Thoracic aorta (tissue), 2 donors: ENCODE results near the gene NEDD4L. TPM values are rescaled to one million over a fixed set of nuclear protein-coding genes. Genes with fewer than 3 reads are reported as not detected.

Source experiments
- ATAC-seq: fragments of 150-250 bp; one replicate; pipeline ENCODE4 v1.8.0; 2017; ENCODE audit warnings: low read depth; ENCODE audit not compliant: insufficient number of reproducible peaks, low FRiP score
- DNase-seq: peaks from one replicate; pipeline ENCODE4 v3.0.0-alpha.2; 2020; ENCODE audit warnings: low spot score
- H3K27ac ChIP-seq, 2 donors: fragments of 200-600 bp; sonication (generic); 1 replicate in 1 of 2; 2 replicates in 1 of 2; pipeline ENCODE4 v1.5.1; 2016; ENCODE audit warnings: mild to moderate bottlenecking in 2 of 2, moderate library complexity in 2 of 2
- H3K27me3 ChIP-seq: fragments of 200-600 bp; sonication (generic); replicated peaks from 2 replicates; pipeline ENCODE4 v1.6.0; 2016; ENCODE audit warnings: mild to moderate bottlenecking; ENCODE audit not compliant: insufficient read depth
- H3K36me3 ChIP-seq: fragments of 200-600 bp; sonication (generic); one replicate; pipeline ENCODE4 v1.5.1; 2016
- H3K4me1 ChIP-seq, 2 donors: fragments of 200-600 bp; sonication (generic); 1 replicate in 1 of 2; 2 replicates in 1 of 2; pipeline versions ENCODE4 v1.5.1 to v1.6.0; 2016; ENCODE audit warnings: low read depth in 2 of 2, mild to moderate bottlenecking in 1 of 2; ENCODE audit not compliant: control insufficient read depth in 1 of 2
- H3K4me3 ChIP-seq: fragments of 200-600 bp; sonication (generic); 2 replicates; pipeline ENCODE4 v1.5.1; 2016; ENCODE audit warnings: mild to moderate bottlenecking
- H3K9me3 ChIP-seq: fragments of 200-600 bp; sonication (generic); 2 replicates; pipeline ENCODE4 v1.5.1; 2016
- CTCF ChIP-seq: fragments of 200-600 bp; sonication (generic); IDR thresholded peaks from one replicate; pipeline ENCODE4 v1.5.1; 2019; ENCODE audit warnings: antibody characterized with exemption
- total RNA-seq, 2 donors: library from RNA; depleted of rRNA; stranded (reverse); fragments of >200 nt; gene quantifications; one replicate each; pipeline versions ENCODE4 v1.1.0 to v1.2.3, GENCODE V29; 2016

NEDD4L gene
- total RNA-seq, 2 donors from 2014 or later = 13.9 to 22.9 TPM

GRCh38 chr18:58125756-58126155 lies 81.7 kb downstream of the NEDD4L start:
- H3K36me3 ChIP-seq = no peaks in the 10 kb centered on the region
- no peak for DNase-seq
- H3K27me3 ChIP-seq = no peaks in the 10 kb centered on the region
- no peak overlapping the region for H3K27ac ChIP-seq
- no peak for ATAC-seq
- H3K4me3 ChIP-seq = no peak overlapping the region
- H3K4me1 ChIP-seq = no peaks in the 10 kb centered on the region
- no peak for TF ChIP-seq CTCF
- no peaks in the 10 kb centered on the region for H3K9me3 ChIP-seq

GRCh38 chr18:58128381-58129374 lies 84.7 kb downstream of the NEDD4L start:
- DNase-seq (no peak), ATAC-seq (no peak)
- no peak overlapping the region for H3K4me3 ChIP-seq
- no peak overlapping the region for H3K27ac ChIP-seq
- no peaks in the 10 kb centered on the region for H3K27me3 ChIP-seq
- H3K4me1 ChIP-seq = no peaks in the 10 kb centered on the region
- H3K36me3 ChIP-seq = no peaks in the 10 kb centered on the region
- TF ChIP-seq CTCF = no peak
- no peaks in the 10 kb centered on the region for H3K9me3 ChIP-seq

GRCh38 chr18:58132595-58133261 lies 88.7 kb downstream of the NEDD4L start:
- Histone ChIP-seq H3K27ac (no peak overlapping the region), H3K4me3 (no peak overlapping the region), H3K4me1 (no peaks in the 10 kb centered on the region), H3K9me3 (no peaks in the 10 kb centered on the region), H3K36me3 (no peaks in the 10 kb centered on the region), H3K27me3 (no peaks in the 10 kb centered on the region)
- no peak for TF ChIP-seq CTCF
- no peak for DNase-seq
- no peak for ATAC-seq

GRCh38 chr18:58135183-58135641 lies 91.2 kb downstream of the NEDD4L start:
- ATAC-seq (no peak), DNase-seq (no peak)
- no peak for TF ChIP-seq CTCF
- H3K4me1 ChIP-seq = no peaks in the 10 kb centered on the region
- H3K27ac ChIP-seq = no peak overlapping the region
- H3K9me3 ChIP-seq = no peaks in the 10 kb centered on the region
- no peaks in the 10 kb centered on the region for H3K36me3 ChIP-seq
- no peaks in the 10 kb centered on the region for H3K27me3 ChIP-seq
- H3K4me3 ChIP-seq = no peak overlapping the region

- H3K27me3 ChIP-seq = no peaks in the 10 kb centered on the region
- H3K36me3 ChIP-seq = no peaks in the 10 kb centered on the region
- peak; percentile 67 for TF ChIP-seq CTCF
- no peaks in the 10 kb centered on the region for H3K9me3 ChIP-seq
- no peak for DNase-seq
- ATAC-seq = no peak
- H3K4me1 ChIP-seq = no peaks in the 10 kb centered on the region
- H3K27ac ChIP-seq = no peak overlapping the region
- H3K4me3 ChIP-seq = no peak overlapping the region
Measured at GRCh38 chr18:58135701-58136331, 91.8 kb downstream of the NEDD4L start.
